Measurements from ENCODE around the gene RAB26. TPM values are rescaled to one million over a fixed set of nuclear protein-coding genes. Genes with fewer than 3 reads are reported as not detected.

RAB26 gene
- total RNA-seq, 2 donors from 2014 or later: 18.2 to 24.5 TPM

DNA sequence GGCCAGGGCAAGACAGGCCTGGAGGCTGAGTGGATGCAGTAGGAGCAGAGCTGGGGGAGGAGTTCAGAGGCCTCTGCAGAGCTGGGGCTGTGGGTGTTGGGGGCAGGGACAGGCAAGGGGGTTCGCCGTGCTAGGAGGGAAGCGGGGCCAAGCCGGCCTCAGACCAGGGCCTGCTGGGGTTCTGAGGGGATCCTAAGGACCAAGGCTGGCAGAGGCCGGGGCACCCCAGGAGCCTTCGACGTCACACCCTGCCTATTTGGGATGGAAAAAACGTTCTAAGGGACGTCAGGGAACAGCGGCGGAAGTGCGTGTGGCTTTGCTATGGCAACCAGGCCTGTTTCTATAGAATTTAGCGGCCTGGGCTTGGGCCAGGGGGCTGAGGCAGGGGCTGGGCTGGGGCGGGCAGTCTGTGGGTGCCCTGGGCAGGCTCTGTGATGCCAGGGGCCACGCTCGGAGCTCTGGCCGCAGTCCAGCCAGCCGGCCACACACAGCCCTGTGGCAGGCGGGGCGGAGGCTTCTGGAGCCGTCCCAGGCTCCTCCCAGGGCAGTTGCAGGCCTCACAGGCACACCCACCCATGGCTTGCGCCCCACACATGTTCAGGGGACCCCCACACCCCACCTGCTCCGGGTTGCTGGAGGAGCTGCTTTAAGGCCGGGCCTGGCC lies 10.9 kb downstream of the RAB26 start:
- TF ChIP-seq, protein P1, sequence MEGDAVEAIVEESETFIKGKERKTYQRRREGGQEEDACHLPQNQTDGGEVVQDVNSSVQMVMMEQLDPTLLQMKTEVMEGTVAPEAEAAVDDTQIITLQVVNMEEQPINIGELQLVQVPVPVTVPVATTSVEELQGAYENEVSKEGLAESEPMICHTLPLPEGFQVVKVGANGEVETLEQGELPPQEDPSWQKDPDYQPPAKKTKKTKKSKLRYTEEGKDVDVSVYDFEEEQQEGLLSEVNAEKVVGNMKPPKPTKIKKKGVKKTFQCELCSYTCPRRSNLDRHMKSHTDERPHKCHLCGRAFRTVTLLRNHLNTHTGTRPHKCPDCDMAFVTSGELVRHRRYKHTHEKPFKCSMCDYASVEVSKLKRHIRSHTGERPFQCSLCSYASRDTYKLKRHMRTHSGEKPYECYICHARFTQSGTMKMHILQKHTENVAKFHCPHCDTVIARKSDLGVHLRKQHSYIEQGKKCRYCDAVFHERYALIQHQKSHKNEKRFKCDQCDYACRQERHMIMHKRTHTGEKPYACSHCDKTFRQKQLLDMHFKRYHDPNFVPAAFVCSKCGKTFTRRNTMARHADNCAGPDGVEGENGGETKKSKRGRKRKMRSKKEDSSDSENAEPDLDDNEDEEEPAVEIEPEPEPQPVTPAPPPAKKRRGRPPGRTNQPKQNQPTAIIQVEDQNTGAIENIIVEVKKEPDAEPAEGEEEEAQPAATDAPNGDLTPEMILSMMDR (IDR thresholded peaks at IDR 0.05): no peak
- peak overlapping the region; percentile 17 for H3K4me3 ChIP-seq
- intact Hi-C loops (cut with DNase I): no loop called here
- DNase-seq: peak; percentile 77
- peak overlapping the region; percentile 71 to 73 for H3K9ac ChIP-seq (ENCODE audit: low read depth in 2 of 2, low read length in 2 of 2)
- H3K4me1 ChIP-seq: peaks cover 52% of the 10 kb centered on the region
- no peaks in the 10 kb centered on the region for H3K9me3 ChIP-seq
- peak overlapping the region; percentile 39 for H3K27ac ChIP-seq
- H3K36me3 ChIP-seq: no peaks in the 10 kb centered on the region
- H3K27me3 ChIP-seq: no peaks in the 10 kb centered on the region

DNA sequence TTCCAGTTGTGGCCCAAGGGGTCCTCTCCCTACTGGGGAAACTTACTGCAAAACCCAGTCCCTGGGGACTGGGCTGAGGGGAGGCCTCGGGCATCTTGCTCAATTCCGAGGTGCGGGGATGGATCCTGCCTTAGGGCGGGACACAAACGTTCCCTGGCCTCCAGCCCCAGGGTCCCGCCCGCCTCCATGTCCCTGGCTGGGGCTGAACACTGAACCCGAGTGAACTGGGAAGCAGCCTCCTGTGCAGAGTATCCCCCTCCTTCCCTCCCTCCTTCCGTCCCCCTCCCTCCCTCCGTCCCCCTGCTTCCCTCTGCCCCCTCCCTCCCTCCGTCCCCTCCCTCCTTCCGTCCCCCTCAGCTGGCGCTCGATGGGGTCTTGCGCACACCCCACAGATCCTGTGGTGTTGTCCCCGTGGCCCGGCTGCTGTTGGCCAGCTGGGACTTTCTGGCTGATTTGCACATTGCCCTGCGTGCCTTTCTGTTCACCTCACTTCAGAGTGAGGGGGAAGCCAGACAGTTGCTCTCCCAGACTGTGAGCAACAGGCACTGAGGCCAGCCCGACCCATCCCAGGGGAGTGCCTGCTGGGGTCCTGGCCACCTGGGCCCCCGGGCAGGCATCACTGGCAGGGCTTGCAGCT lies 12.6 kb downstream of the RAB26 start:
- Histone ChIP-seq H3K9ac (ENCODE audit: low read depth in 2 of 2, low read length in 2 of 2) (peak overlapping the region in 1 of 2 donors; percentile 35), H3K4me3 (no peak overlapping the region), H3K36me3 (no peaks in the 10 kb centered on the region), H3K9me3 (no peaks in the 10 kb centered on the region), H3K27me3 (no peaks in the 10 kb centered on the region), H3K27ac (peak overlapping the region; percentile 37), H3K4me1 (peaks cover 51% of the 10 kb centered on the region)
- TF ChIP-seq, protein P1 (IDR thresholded peaks at IDR 0.05): no peak
- intact Hi-C loops (cut with DNase I): no loop called here
- peak; percentile 47 for DNase-seq

DNA sequence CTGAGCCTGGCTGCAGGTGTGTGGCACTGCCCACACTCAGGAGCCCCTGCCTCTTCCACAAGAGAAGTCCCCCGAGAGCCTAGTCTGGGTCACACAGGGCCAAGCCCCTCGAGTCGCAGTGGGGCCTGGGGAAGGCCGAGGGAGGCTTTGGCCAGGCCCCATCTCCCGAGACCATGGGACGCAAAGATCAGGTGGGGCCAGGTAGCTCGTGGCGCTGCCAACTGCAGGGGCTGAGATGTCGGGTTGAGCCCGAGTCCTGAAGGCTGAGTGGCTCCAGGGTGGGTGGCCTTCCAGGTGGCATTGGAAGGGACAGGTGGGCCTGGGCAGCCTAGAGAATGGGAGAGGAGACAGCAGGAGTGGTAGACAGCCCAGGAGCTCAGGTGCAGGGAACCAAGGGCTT lies 13.5 kb downstream of the RAB26 start:
- Histone ChIP-seq H3K4me3 (no peak overlapping the region), H3K27ac (no peak overlapping the region), H3K9me3 (no peaks in the 10 kb centered on the region), H3K27me3 (no peaks in the 10 kb centered on the region), H3K9ac (ENCODE audit: low read depth in 2 of 2, low read length in 2 of 2) (no peak overlapping the region), H3K36me3 (no peaks in the 10 kb centered on the region), H3K4me1 (peaks cover 45% of the 10 kb centered on the region)
- no peak for DNase-seq
- intact Hi-C loops (cut with DNase I): no loop called here
- TF ChIP-seq, protein P1 (IDR thresholded peaks at IDR 0.05): no peak

DNA sequence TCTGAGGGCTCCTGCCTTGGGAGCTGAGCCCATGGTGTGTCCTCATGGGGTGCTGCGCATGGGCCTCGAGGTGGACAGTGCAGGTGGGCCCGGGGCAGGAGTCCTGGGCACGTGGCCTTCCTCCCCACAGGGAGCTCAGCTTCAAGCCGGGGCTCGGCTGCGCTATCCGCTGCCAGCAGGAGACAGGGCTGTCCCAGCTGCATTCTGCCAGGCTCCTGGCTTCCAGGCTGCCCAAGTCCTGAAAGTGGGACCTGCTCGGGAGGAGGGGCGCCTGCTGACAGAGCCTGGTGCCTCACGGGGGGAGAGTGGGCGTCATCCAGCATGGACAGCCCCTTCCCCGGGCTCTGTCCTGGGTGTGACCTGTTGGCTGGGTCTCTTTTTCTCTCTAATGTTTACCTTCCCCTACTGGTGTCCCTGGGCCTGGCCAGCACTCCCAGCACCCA lies 14.3 kb downstream of the RAB26 start:
- TF ChIP-seq, protein P1 (IDR thresholded peaks at IDR 0.05): no peak

DNA sequence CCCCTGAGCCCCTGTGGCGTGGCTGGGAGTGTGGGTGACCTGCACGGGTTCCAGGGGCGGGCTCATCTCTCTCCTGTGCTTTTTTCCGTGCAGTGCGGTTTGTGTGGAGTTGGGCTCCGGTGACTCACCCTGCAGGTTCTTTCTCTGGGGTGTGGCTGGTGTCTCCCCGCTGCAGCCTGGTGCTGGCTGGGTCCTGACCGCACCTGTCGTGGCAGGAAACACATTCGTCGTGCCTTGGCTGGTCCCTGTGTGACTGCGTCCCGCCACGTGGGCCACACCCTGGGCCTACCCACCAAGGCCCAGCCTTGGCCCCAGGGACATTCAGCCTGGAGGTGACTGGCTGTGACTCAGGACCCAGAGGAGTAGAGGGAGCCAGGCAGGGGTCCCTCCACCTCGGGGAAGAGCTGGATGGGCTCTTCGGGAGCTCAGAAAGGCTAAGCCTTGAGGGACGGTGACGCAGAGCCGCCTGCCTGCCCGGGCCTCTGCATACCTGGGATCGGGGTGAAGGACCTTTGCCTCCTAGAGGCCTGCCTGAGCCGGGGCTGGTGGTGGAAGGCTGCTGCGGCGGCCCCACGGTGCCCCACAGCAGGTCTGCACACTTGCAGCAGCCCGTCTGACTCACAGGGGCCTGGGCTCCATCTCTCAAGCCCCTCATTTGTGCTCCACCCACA lies 14.9 kb downstream of the RAB26 start:
- H3K4me3 ChIP-seq: no peak overlapping the region
- intact Hi-C loops (cut with DNase I): no loop called here
- peak overlapping the region; percentile 88 for H3K27ac ChIP-seq
- peak overlapping the region; percentile 51 to 56 for H3K9ac ChIP-seq (ENCODE audit: low read depth in 2 of 2, low read length in 2 of 2)
- TF ChIP-seq, protein P1 (IDR thresholded peaks at IDR 0.05): no peak
- H3K9me3 ChIP-seq: no peaks in the 10 kb centered on the region
- H3K36me3 ChIP-seq: peaks cover 8% of the 10 kb centered on the region
- peak; percentile 91 for DNase-seq
- no peaks in the 10 kb centered on the region for H3K27me3 ChIP-seq
- H3K4me1 ChIP-seq: peaks cover 36% of the 10 kb centered on the region

More for the DNA sequence above, 14.3 kb downstream of the RAB26 start:
- H3K9ac ChIP-seq (ENCODE audit: low read depth in 2 of 2, low read length in 2 of 2): peak overlapping the region in 1 of 2 donors; percentile 35
- no peaks in the 10 kb centered on the region for H3K9me3 ChIP-seq
- H3K27ac ChIP-seq: peak overlapping the region; percentile 88
- DNase-seq: peak; percentile 36
- H3K4me3 ChIP-seq: no peak overlapping the region
- no peaks in the 10 kb centered on the region for H3K27me3 ChIP-seq
- H3K4me1 ChIP-seq: peaks cover 37% of the 10 kb centered on the region
- intact Hi-C loops (cut with DNase I): no loop called here
- H3K36me3 ChIP-seq: peaks cover 6% of the 10 kb centered on the region

All from colonic mucosa (tissue), 4 donors.